Measurements from ENCODE around the gene TMEFF2. TPM values are rescaled to one million over a fixed set of nuclear protein-coding genes. Genes with fewer than 3 reads are reported as not detected.

Gene TMEFF2
- total and polyA plus RNA-seq, 2 of the 8 experiments (the other 6 are each of a cell fraction or from before 2014, with no cell fraction given): 0.91 to 3.7 TPM

DNA sequence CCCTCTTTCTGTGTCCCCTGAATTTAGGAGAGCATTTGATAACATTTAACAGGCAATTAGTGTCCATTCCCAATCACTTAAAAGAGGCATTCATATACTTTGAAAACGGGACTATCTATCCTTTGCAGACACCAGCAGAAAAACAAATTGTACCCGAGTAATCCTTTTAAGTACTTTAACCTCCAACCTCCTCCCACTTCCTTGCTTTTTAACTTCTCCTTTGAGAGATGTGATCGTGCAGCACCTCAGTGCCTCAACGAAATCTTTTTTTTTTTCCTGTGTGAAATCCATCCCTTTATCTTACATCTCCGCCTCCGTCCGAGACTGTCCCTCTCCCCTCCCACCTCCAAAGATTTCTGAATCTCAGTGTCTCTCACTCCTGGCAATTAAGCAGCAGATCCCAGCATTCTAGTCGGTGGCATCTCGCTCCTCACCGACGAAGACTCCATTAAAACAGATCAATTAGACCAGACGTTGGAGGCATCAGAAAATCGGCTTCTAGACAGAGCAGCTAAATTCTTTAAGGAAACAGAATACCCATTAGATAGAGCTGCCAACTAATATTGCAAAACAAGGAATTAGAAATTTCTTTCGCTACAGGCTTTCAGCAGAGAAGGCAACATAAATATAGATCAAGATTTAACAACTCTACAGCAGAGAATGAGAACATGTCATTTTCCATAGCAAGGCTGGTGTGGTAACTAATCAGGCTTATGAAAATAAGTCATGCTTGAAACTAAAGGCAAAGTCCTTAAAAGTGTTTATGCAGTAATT is 1.9 kb upstream of the TMEFF2 start:
- Histone ChIP-seq H3K4ac (replicated peaks; ENCODE audit: insufficient read length, low read depth, low read length) (no peak overlapping the region), H2BK5ac (ENCODE audit: low read depth, low read length) (no peak overlapping the region), H2AFZ (ENCODE audit: low read length) (peak overlapping the region; percentile 83; the same call in 1 of the 2 replicates), H3K79me2 (ENCODE audit: control insufficient read depth in 1 of 2, insufficient read depth in 2 of 2, low read length in 2 of 2) (no peaks in the 10 kb centered on the region), H3K9me3 (ENCODE audit: insufficient read depth in 2 of 2, low read depth in 1 of 2, low read length in 1 of 2) (no peaks in the 10 kb centered on the region), H2BK120ac (replicated peaks; ENCODE audit: low read depth, low read length) (no peak overlapping the region), H2BK12ac (ENCODE audit: low read depth, low read length) (no peak overlapping the region), H3K14ac (ENCODE audit: insufficient read length) (no peak overlapping the region), H2BK20ac (ENCODE audit: low read length) (no peak overlapping the region), H4K8ac (ENCODE audit: extremely low read depth, insufficient read depth, low read length) (no peak overlapping the region), H3K27ac (ENCODE audit: low read depth, low read length) (no peak overlapping the region), H3K79me1 (ENCODE audit: low read depth, low read length) (no peaks in the 10 kb centered on the region), H4K91ac (replicated peaks; ENCODE audit: insufficient read length, low read length) (no peak overlapping the region), H4K5ac (ENCODE audit: insufficient read length, low read depth, low read length) (no peak overlapping the region), H3K27me3 (replicated peaks in 1 of 4; ENCODE audit: control insufficient read depth in 3 of 4, extremely low read depth in 1 of 4, insufficient read depth in 3 of 4, low read length in 3 of 4) (peaks cover 19 to 51% (median 39%) of the 10 kb centered on the region in 4 experiments), H2BK15ac (ENCODE audit: low read length) (no peak overlapping the region), H4K20me1 (replicated peaks in 1 of 2; ENCODE audit: control insufficient read depth in 1 of 2, insufficient read depth in 2 of 2, low read length in 2 of 2) (no peaks in the 10 kb centered on the region), H3K36me3 (ENCODE audit: control insufficient read depth in 2 of 4, insufficient read depth in 4 of 4, low read length in 3 of 4) (no peaks in the 10 kb centered on the region), H3K4me2 (ENCODE audit: insufficient read depth in 1 of 2, low read depth in 2 of 2, low read length in 2 of 2) (peak overlapping the region; percentile 89 to 92), H3K4me1 (replicated peaks in 1 of 4; ENCODE audit: control insufficient read depth in 3 of 4, insufficient read depth in 4 of 4, low read length in 3 of 4) (peaks cover 0 to 10% (median 5%) of the 10 kb centered on the region in 4 experiments; a peak in 5 of 7 replicates), H3K9ac (replicated peaks in 1 of 4; ENCODE audit: extremely low read depth in 1 of 4, low read depth in 3 of 4, low read length in 3 of 4) (no peak overlapping the region), H3K56ac (replicated peaks; ENCODE audit: insufficient read length, low read depth, low read length) (no peak overlapping the region), H2AK5ac (ENCODE audit: low read depth, low read length) (no peak overlapping the region), H3K23ac (ENCODE audit: insufficient read length) (no peak overlapping the region), H3K4me3 (ENCODE audit: extremely low read depth in 1 of 4, insufficient read depth in 2 of 4, low read depth in 3 of 4, low read length in 4 of 4) (peak overlapping the region; percentile 46 to 80 (median 68); a peak in 7 of 8 replicates), H3K18ac (ENCODE audit: extremely low read depth, low read length) (no peak overlapping the region), H3K23me2 (ENCODE audit: low read depth, low read length) (peaks cover 13% of the 10 kb centered on the region; the same call in 1 of the 2 replicates)
- ChIA-PET POLR2A (ENCODE audit: partially characterized antibody) (no interaction called here), CTCF (ENCODE audit: partially characterized antibody) (interaction anchor here (0.7 to 3.7 kb wide), 4 partner anchors 27 to 357 kb away, joined by 3 to 23 read pairs (median 6); no protein-coding TSS in a partner anchor)
- 10% methylated on average over 14 of the region's 14 CpGs; no CpG with 5 or more reads in 1 of the 2 experiments for WGBS, 2 experiments (ENCODE audit: extremely low coverage in 1 of 2, insufficient coverage in 1 of 2, insufficient read length in 1 of 2, insufficient replicate concordance in 2 of 2, low coverage in 1 of 2, low lambda C conversion rate in 2 of 2, missing lambda C conversion rate in 1 of 2)
- no peak for DNase-seq (ENCODE audit: low read depth in 1 of 2, low spot score in 2 of 2)
- FAIRE-seq: no peak
- TF ChIP-seq, protein P1, sequence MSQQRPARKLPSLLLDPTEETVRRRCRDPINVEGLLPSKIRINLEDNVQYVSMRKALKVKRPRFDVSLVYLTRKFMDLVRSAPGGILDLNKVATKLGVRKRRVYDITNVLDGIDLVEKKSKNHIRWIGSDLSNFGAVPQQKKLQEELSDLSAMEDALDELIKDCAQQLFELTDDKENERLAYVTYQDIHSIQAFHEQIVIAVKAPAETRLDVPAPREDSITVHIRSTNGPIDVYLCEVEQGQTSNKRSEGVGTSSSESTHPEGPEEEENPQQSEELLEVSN (IDR thresholded peaks at IDR 0.05): no peak
- TF ChIP-seq TCF12 (IDR thresholded peaks at IDR 0.05; ENCODE audit: low read depth, low read length): no peak
- no peak for TF ChIP-seq MAFK (IDR thresholded peaks at IDR 0.05; ENCODE audit: low read depth, low read length)
- no peak for TF ChIP-seq SAP30 (IDR thresholded peaks at IDR 0.05; ENCODE audit: insufficient read depth, insufficient replicate concordance, low read length)
- no peak for TF ChIP-seq RBBP5 (IDR thresholded peaks at IDR 0.05; ENCODE audit: borderline replicate concordance, low read depth, low read length)
- TF ChIP-seq ZNF274 (IDR thresholded peaks at IDR 0.05; ENCODE audit: borderline replicate concordance, extremely low read depth, low read length): no peak
- no peak for TF ChIP-seq POLR2AphosphoS5 (IDR thresholded peaks at IDR 0.05; ENCODE audit: low read depth, low read length)
- TF ChIP-seq POU5F1 (IDR thresholded peaks at IDR 0.05; ENCODE audit: low read depth, low read length): no peak
- TF ChIP-seq ASH2L (IDR thresholded peaks at IDR 0.05; ENCODE audit: low read length): no peak
- no peak for TF ChIP-seq CBX5 (IDR thresholded peaks at IDR 0.05; ENCODE audit: low read depth, low read length)
- no peak for TF ChIP-seq POLR2A (IDR thresholded peaks at IDR 0.05; ENCODE audit: control extremely low read depth in 1 of 2, low read depth in 2 of 2, low read length in 2 of 2)
- TF ChIP-seq RNF2 (IDR thresholded peaks at IDR 0.05; ENCODE audit: borderline replicate concordance, low read depth, low read length, missing control alignments, poor library complexity, severe bottlenecking): no peak

All from H1 (cell line).